ENCODE results near the gene TLN1. TPM values are rescaled to one million over a fixed set of nuclear protein-coding genes. Genes with fewer than 3 reads are reported as not detected.

TLN1 gene
- total RNA-seq, 1 experiment from 2014 or later = 109 TPM

DNA sequence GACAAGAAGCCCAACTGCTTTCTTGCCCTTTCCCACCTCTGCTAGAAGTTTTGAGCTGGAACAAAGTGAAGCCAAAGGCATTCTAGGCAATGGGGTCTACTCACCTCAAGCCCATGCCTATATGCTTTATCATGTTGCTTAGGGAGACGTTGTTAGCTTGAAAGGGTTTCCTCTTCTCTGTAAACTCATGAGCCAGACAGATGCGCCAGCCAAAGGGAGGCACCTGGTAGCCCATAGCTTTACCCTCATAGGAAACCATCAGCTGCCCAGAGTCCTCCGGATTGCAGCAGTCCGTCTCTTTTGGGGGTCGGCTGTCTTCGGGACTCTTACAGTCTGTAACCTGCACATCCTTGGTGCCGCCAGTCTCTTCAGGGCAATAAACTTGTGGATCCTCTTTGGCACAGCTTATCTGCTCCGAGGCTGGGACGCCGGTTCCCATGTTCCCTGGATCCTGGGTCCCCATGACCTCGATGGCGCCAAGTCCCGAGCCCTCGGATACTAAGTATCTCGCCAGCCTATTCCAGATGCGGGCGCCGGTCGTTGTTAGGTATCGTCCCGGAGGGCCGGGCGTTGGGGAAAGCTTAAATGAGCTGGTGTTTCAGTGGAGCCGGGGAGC lies 16.4 kb upstream of the TLN1 start:
- Mint-ChIP-seq H3K36me3 (peaks cover 40% of the 10 kb centered on the region), H3K27ac (peak overlapping the region; percentile 74), H3K4me3 (peak overlapping the region; percentile 92), H3K27me3 (ENCODE audit: low read depth) (no peaks in the 10 kb centered on the region), H3K4me1 (peaks cover 27% of the 10 kb centered on the region), H3K9me3 (no peaks in the 10 kb centered on the region)
- CTCF ChIA-PET = interaction anchor here (0.9 to 4.1 kb wide), 16 partner anchors 8 to 197 kb away, joined by 3 to 27 read pairs (median 6); partner anchors contain the start of genes ARHGEF39, CREB3 and TLN1
- ATAC-seq = peak; percentile 5; the same call in 1 of the 2 replicates
- no peak for DNase-seq (ENCODE audit: low spot score)
- POLR2A ChIA-PET = interaction anchor here (1.0 to 2.1 kb wide), 2 partner anchors 16 to 27 kb away, joined by 3 to 13 read pairs; partner anchors contain the start of genes CREB3 and TLN1
- TF ChIP-seq MYBL2 (CRISPR knock-in tag; IDR thresholded peaks at IDR 0.05) (no peak), IRF2 (CRISPR knock-in tag; IDR thresholded peaks at IDR 0.05; ENCODE audit: borderline replicate concordance, low read depth) (no peak), KAT7 (CRISPR knock-in tag; IDR thresholded peaks at IDR 0.05; ENCODE audit: borderline replicate concordance) (0 out of 2 replicates have a peak, but pooled peaks have one; percentile 46)
- TF ChIP-seq, protein P1, sequence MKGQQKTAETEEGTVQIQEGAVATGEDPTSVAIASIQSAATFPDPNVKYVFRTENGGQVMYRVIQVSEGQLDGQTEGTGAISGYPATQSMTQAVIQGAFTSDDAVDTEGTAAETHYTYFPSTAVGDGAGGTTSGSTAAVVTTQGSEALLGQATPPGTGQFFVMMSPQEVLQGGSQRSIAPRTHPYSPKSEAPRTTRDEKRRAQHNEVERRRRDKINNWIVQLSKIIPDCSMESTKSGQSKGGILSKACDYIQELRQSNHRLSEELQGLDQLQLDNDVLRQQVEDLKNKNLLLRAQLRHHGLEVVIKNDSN (CRISPR knock-in tag; IDR thresholded peaks at IDR 0.05) = 0 out of 2 replicates have a peak, but pooled peaks have one; percentile 18
- TF ChIP-seq, protein P2, sequence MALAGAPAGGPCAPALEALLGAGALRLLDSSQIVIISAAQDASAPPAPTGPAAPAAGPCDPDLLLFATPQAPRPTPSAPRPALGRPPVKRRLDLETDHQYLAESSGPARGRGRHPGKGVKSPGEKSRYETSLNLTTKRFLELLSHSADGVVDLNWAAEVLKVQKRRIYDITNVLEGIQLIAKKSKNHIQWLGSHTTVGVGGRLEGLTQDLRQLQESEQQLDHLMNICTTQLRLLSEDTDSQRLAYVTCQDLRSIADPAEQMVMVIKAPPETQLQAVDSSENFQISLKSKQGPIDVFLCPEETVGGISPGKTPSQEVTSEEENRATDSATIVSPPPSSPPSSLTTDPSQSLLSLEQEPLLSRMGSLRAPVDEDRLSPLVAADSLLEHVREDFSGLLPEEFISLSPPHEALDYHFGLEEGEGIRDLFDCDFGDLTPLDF (CRISPR knock-in tag; IDR thresholded peaks at IDR 0.05) = no peak

DNA sequence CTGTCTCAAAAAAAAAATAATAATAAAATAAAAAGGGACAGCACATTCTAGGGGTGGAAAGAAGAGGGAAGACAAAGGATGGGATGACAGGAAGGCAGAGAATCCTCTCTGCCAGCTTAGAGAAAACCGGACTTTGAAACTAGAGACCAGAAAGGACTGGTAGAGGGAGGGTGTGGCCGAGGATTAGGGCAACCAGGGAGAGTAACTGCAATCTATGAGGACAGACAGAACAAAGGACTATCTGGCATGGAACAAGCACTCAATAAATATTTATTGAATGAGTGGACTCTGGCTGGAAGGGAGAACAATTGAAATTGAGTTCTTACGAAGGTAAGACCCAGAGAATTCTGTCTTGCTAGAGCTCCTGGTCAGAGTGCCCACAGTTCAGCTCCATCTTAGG lies 14.6 kb upstream of the TLN1 start:
- Mint-ChIP-seq H3K36me3 (peaks cover 46% of the 10 kb centered on the region), H3K4me1 (peaks cover 27% of the 10 kb centered on the region), H3K4me3 (peak overlapping the region; percentile 92), H3K27me3 (ENCODE audit: low read depth) (no peaks in the 10 kb centered on the region), H3K9me3 (no peaks in the 10 kb centered on the region), H3K27ac (no peak overlapping the region)
- no peak for DNase-seq (ENCODE audit: low spot score)
- ChIA-PET CTCF (interaction anchor here (1.0 to 4.1 kb wide), 4 partner anchors 10 to 19 kb away, joined by 4 to 27 read pairs (median 9); no protein-coding TSS in a partner anchor), POLR2A (interaction anchor here (1.1 to 1.8 kb wide), 2 partner anchors 11 to 14 kb away, joined by 3 to 8 read pairs; partner anchors contain the start of genes CREB3 and TLN1)
- TF ChIP-seq ZNF232 (CRISPR knock-in tag; IDR thresholded peaks at IDR 0.05) = no peak
- TF ChIP-seq, protein P3, sequence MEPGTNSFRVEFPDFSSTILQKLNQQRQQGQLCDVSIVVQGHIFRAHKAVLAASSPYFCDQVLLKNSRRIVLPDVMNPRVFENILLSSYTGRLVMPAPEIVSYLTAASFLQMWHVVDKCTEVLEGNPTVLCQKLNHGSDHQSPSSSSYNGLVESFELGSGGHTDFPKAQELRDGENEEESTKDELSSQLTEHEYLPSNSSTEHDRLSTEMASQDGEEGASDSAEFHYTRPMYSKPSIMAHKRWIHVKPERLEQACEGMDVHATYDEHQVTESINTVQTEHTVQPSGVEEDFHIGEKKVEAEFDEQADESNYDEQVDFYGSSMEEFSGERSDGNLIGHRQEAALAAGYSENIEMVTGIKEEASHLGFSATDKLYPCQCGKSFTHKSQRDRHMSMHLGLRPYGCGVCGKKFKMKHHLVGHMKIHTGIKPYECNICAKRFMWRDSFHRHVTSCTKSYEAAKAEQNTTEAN (CRISPR knock-in tag; IDR thresholded peaks at IDR 0.05) = no peak
- TF ChIP-seq, protein P4, sequence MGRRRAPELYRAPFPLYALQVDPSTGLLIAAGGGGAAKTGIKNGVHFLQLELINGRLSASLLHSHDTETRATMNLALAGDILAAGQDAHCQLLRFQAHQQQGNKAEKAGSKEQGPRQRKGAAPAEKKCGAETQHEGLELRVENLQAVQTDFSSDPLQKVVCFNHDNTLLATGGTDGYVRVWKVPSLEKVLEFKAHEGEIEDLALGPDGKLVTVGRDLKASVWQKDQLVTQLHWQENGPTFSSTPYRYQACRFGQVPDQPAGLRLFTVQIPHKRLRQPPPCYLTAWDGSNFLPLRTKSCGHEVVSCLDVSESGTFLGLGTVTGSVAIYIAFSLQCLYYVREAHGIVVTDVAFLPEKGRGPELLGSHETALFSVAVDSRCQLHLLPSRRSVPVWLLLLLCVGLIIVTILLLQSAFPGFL (CRISPR knock-in tag; IDR thresholded peaks at IDR 0.05; ENCODE audit: borderline replicate concordance) = no peak
- TF ChIP-seq, protein P5, sequence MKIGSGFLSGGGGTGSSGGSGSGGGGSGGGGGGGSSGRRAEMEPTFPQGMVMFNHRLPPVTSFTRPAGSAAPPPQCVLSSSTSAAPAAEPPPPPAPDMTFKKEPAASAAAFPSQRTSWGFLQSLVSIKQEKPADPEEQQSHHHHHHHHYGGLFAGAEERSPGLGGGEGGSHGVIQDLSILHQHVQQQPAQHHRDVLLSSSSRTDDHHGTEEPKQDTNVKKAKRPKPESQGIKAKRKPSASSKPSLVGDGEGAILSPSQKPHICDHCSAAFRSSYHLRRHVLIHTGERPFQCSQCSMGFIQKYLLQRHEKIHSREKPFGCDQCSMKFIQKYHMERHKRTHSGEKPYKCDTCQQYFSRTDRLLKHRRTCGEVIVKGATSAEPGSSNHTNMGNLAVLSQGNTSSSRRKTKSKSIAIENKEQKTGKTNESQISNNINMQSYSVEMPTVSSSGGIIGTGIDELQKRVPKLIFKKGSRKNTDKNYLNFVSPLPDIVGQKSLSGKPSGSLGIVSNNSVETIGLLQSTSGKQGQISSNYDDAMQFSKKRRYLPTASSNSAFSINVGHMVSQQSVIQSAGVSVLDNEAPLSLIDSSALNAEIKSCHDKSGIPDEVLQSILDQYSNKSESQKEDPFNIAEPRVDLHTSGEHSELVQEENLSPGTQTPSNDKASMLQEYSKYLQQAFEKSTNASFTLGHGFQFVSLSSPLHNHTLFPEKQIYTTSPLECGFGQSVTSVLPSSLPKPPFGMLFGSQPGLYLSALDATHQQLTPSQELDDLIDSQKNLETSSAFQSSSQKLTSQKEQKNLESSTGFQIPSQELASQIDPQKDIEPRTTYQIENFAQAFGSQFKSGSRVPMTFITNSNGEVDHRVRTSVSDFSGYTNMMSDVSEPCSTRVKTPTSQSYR (CRISPR knock-in tag; IDR thresholded peaks at IDR 0.05) = no peak
- TF ChIP-seq, protein P6, sequence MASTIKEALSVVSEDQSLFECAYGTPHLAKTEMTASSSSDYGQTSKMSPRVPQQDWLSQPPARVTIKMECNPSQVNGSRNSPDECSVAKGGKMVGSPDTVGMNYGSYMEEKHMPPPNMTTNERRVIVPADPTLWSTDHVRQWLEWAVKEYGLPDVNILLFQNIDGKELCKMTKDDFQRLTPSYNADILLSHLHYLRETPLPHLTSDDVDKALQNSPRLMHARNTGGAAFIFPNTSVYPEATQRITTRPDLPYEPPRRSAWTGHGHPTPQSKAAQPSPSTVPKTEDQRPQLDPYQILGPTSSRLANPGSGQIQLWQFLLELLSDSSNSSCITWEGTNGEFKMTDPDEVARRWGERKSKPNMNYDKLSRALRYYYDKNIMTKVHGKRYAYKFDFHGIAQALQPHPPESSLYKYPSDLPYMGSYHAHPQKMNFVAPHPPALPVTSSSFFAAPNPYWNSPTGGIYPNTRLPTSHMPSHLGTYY (CRISPR knock-in tag; IDR thresholded peaks at IDR 0.05) = no peak
- TF ChIP-seq TCF7 (CRISPR knock-in tag; IDR thresholded peaks at IDR 0.05; ENCODE audit: low read depth) = no peak
- no peak for TF ChIP-seq TEAD1 (CRISPR knock-in tag; IDR thresholded peaks at IDR 0.05)
- TF ChIP-seq, protein P2 (CRISPR knock-in tag; IDR thresholded peaks at IDR 0.05) = no peak
- no peak for TF ChIP-seq NR2C2 (CRISPR knock-in tag; IDR thresholded peaks at IDR 0.05)
- TF ChIP-seq ESRRA (CRISPR knock-in tag; IDR thresholded peaks at IDR 0.05; ENCODE audit: borderline replicate concordance) = no peak
- TF ChIP-seq, protein P7, sequence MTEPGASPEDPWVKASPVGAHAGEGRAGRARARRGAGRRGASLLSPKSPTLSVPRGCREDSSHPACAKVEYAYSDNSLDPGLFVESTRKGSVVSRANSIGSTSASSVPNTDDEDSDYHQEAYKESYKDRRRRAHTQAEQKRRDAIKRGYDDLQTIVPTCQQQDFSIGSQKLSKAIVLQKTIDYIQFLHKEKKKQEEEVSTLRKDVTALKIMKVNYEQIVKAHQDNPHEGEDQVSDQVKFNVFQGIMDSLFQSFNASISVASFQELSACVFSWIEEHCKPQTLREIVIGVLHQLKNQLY (CRISPR knock-in tag; IDR thresholded peaks at IDR 0.05) = no peak
- ATAC-seq = no peak

Data from WTC11 (cell line).